ENCODE measurements around the gene LIX1L. TPM values are rescaled to one million over a fixed set of nuclear protein-coding genes. Genes with fewer than 3 reads are reported as not detected.
A peak's percentile ranks its signal among the peaks of the same experiment; 100 is the strongest.

Gene LIX1L
- total and polyA plus RNA-seq, 2 of the 4 experiments (the other 2 are of a cell fraction), result 14.7 to 28.8 TPM

- H3K4ac ChIP-seq (ENCODE audit: low read depth, low read length), result no peak overlapping the region
- no peak overlapping the region for H4K8ac ChIP-seq (ENCODE audit: low read depth in 2 of 2, low read length in 2 of 2)
- H3K9ac ChIP-seq (ENCODE audit: low read depth, low read length), result no peak overlapping the region
- H2AK9ac ChIP-seq (replicated peaks; ENCODE audit: low read depth, low read length, poor library complexity), result no peak overlapping the region
- no peaks in the 10 kb centered on the region for H3K9me3 ChIP-seq (ENCODE audit: control insufficient read depth, insufficient read depth, low read length)
- no peak overlapping the region for H3K27ac ChIP-seq (ENCODE audit: insufficient read depth, low read length)
- dilution Hi-C loops (cut with HindIII; ENCODE audit: low sequenced_read_pairs, unreplicated experiment) (no loop called here), in situ Hi-C loops (cut with MboI; ENCODE audit: low sequenced_read_pairs) (loop anchor here (5.0 kb wide), 1 partner anchor 35 kb away; no protein-coding TSS in a partner anchor), intact Hi-C loops (cut with micrococcal nuclease) (no loop called here)
- H3K36me3 ChIP-seq (ENCODE audit: control insufficient read depth, insufficient read depth, low read length), result no peaks in the 10 kb centered on the region
- no peaks in the 10 kb centered on the region for H3K27me3 ChIP-seq (ENCODE audit: control insufficient read depth, insufficient read depth, low read length)
- no peak overlapping the region for H3K4me2 ChIP-seq (ENCODE audit: low read depth, low read length)
- no peak overlapping the region for H2AK5ac ChIP-seq (ENCODE audit: low read depth, low read length)
- H2BK15ac ChIP-seq (ENCODE audit: low read depth, low read length), result no peak overlapping the region
- H3K4me1 ChIP-seq (ENCODE audit: control insufficient read depth, insufficient read depth, low read length), result no peaks in the 10 kb centered on the region
- ATAC-seq (ENCODE audit: low read depth) (no peak; the same call in 1 of the 2 replicates), DNase-seq (no peak)
- no peak overlapping the region for H2BK120ac ChIP-seq (ENCODE audit: low read depth, low read length)
- no CpG with 5 or more reads among the region's 7 CpGs for WGBS, 2 experiments (ENCODE audit: extremely low coverage in 2 of 2, insufficient read length in 1 of 2)
- TF ChIP-seq FOS (IDR thresholded peaks at IDR 0.05; ENCODE audit: low read depth, low read length) (no peak), SMC3 (IDR thresholded peaks at IDR 0.05; ENCODE audit: low read depth, low read length) (no peak), MAFK (IDR thresholded peaks at IDR 0.05; ENCODE audit: low read depth, low read length) (no peak), CEBPB (IDR thresholded peaks at IDR 0.05; ENCODE audit: low read depth, low read length) (0 out of 2 replicates have a peak, but pooled peaks have one; percentile 22)
- TF ChIP-seq, protein P1, sequence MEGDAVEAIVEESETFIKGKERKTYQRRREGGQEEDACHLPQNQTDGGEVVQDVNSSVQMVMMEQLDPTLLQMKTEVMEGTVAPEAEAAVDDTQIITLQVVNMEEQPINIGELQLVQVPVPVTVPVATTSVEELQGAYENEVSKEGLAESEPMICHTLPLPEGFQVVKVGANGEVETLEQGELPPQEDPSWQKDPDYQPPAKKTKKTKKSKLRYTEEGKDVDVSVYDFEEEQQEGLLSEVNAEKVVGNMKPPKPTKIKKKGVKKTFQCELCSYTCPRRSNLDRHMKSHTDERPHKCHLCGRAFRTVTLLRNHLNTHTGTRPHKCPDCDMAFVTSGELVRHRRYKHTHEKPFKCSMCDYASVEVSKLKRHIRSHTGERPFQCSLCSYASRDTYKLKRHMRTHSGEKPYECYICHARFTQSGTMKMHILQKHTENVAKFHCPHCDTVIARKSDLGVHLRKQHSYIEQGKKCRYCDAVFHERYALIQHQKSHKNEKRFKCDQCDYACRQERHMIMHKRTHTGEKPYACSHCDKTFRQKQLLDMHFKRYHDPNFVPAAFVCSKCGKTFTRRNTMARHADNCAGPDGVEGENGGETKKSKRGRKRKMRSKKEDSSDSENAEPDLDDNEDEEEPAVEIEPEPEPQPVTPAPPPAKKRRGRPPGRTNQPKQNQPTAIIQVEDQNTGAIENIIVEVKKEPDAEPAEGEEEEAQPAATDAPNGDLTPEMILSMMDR (conservative IDR thresholded peaks at IDR 0.05; ENCODE audit: low read depth, low read length), result no peak
- peaks cover 3 to 4% of the 10 kb centered on the region in 2 experiments; a peak in 3 of 4 replicates for H3K79me1 ChIP-seq (ENCODE audit: low read depth in 1 of 2, low read length in 2 of 2)
- no peak overlapping the region for H4K5ac ChIP-seq (ENCODE audit: low read depth, low read length)
- no peak overlapping the region for H2BK20ac ChIP-seq (ENCODE audit: low read depth, low read length)
- H2AFZ ChIP-seq (replicated peaks; ENCODE audit: low read length, poor library complexity), result no peak overlapping the region
- H3K4me3 ChIP-seq (ENCODE audit: insufficient read depth, low read depth, low read length), result no peak overlapping the region
- no peak overlapping the region for H4K91ac ChIP-seq (ENCODE audit: insufficient read depth, low read depth, low read length)
- no peaks in the 10 kb centered on the region; the same call in 1 of the 2 replicates for H3K9me1 ChIP-seq (ENCODE audit: insufficient read depth, low read length)
- no peak overlapping the region for H3K14ac ChIP-seq (replicated peaks; ENCODE audit: low read depth, low read length)
- ChIA-PET CTCF (no interaction called here), POLR2A (ENCODE audit: unreplicated experiment) (no interaction called here)
- no peaks in the 10 kb centered on the region for H4K20me1 ChIP-seq (ENCODE audit: insufficient read depth, low read length)
- no TSS peak for BruUV-seq (replicated peaks)
- H3K23ac ChIP-seq (ENCODE audit: low read depth, low read length), result no peak overlapping the region
- H3K18ac ChIP-seq (ENCODE audit: low read depth, low read length), result no peak overlapping the region
- H2BK5ac ChIP-seq (ENCODE audit: low read depth, low read length, poor library complexity, severe bottlenecking), result no peak overlapping the region
- no peak overlapping the region for H3K56ac ChIP-seq (ENCODE audit: extremely low read depth, insufficient read depth, low read length)
These were observed 14.8 kb upstream of the LIX1L start for GRCh38 chr1:145972580-145972979.

Measured in IMR-90 (cell line).